Thoracic aorta endothelial cell (primary cell): ENCODE results near the gene GAA. TPM values are rescaled to one million over a fixed set of nuclear protein-coding genes. Genes with fewer than 3 reads are reported as not detected.

Source experiments
- small RNA-seq: library from RNA; depleted of rRNA; stranded (forward); fragments of <200 nt; gene quantifications from one replicate; pipeline ENCODE3, GENCODE V24; 2012
- total RNA-seq: library from RNA; depleted of rRNA; stranded (reverse); fragments of >200 nt; gene quantifications from 2 replicates; pipeline ENCODE4 v1.2.3, GENCODE V29; 2012

GAA gene
- total RNA-seq, result 28.3 and 33.0 TPM in 2 replicates

DNA sequence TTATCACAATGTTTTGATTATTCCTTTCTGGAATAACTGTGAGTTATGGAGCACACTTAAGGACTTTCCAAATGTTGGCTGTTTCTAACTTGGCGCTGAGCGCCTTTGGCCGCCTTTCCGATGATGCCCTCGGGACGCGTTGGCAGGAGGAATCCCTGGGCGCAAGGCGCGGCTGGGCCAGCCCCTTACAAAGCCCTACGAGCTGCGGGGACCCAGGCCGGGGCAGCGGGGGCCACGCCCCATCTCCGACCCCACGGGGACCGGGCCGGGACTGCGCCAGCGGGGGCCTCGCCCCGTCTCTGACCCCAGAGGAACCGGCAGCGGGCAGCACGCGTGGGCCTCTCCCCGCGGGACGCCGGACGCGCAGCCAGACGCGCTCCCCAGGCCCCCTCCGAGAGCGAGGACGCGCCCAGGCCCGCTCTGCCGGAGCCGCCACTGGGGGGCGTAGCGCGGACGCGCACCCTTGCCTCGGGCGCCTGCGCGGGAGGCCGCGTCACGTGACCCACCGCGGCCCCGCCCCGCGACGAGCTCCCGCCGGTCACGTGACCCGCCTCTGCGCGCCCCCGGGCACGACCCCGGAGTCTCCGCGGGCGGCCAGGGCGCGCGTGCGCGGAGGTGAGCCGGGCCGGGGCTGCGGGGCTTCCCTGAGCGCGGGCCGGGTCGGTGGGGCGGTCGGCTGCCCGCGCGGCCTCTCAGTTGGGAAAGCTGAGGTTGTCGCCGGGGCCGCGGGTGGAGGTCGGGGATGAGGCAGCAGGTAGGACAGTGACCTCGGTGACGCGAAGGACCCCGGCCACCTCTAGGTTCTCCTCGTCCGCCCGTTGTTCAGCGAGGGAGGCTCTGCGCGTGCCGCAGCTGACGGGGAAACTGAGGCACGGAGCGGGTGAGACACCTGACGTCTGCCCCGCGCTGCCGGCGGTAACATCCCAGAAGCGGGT, at the start of gene GAA:
Gene GAA (plus strand): TSS at position 571 of the 935 bp plus-strand sequence. CDS start 3,006 bp downstream, outside the sequence.

DNA sequence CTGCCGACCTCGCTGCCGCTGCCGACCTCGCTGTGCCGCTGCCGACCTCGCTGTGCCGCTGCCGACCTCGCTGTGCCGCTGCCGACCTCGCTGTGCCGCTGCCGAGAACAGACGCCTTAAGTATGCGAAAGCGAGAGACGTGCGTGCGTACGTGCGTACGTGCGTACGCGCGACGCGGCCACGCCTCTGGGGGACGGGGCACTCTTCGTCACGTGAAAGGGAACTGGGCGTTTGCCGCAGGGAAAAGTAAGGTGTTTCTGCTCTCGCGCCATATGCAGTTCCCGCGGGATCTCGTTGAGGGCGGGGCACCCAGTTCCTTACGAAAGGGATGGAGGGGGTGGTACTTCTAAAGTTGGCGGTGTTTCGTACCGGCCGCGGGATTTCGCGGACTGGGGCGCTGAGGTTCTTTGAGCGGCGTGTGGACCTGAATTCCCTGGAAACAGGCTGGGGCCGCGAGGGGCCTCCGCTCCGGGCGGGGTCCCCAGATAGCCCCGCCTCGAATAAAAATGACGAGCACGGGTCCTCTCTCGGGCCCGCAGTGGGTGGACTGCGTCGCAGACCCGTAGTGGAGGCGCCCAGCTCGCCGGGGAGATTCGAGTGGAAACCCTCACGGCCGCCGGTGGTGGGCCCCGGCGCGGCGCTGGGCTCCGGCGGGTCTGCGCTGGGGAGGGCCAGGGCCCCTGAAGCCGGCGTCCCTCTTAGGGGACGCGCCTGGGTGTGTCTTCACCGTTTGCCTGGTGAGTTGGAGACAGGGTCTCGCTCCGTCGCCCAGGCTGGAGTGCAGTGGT, 45.8 kb downstream of the GAA start, which contains the start of gene EIF4A3:
Gene EIF4A3 (minus strand): TSS at position 94 of the 788 bp plus-strand sequence. CDS start 167 bp downstream, outside the sequence.

Small RNA genes lying within 50 kb of the gene (small RNA-seq; reads per million reads assigned to genes)
- gene AC087741.2 (not detected), gene MIR1268B (not detected)

Other genes starting within 250 kb of the GAA start
- gene TBC1D16, start 65.7 kb upstream of the GAA start, total RNA-seq, result 43.0 and 45.4 TPM in 2 replicates
- 2.0 TPM in 2 replicates for gene CCDC40, start 64.9 kb upstream of the GAA start, total RNA-seq
- gene EIF4A3, start 45.5 kb downstream of the GAA start, total RNA-seq, result 103 and 118 TPM in 2 replicates
- not detected in 2 replicates for gene CARD14, start 68.4 kb downstream of the GAA start, total RNA-seq
- 28.9 and 29.3 TPM in 2 replicates for gene SGSH, start 118.8 kb downstream of the GAA start, total RNA-seq
- gene SLC26A11, start 118.8 kb downstream of the GAA start, total RNA-seq, result 10.6 and 13.2 TPM in 2 replicates
- gene RNF213, start 159.3 kb downstream of the GAA start, total RNA-seq, result 136 and 185 TPM in 2 replicates